GM12873 (cell line): Measurements from ENCODE around the gene TAF10.

Source experiments
- TF ChIP-seq, protein P1 (sequence below): IDR thresholded peaks from 2 replicates; pipeline ENCODE4 v1.5.1; 2012; ENCODE audit warnings: low read depth, mild to moderate bottlenecking, moderate library complexity, low read length, control low read depth; ENCODE audit not compliant: insufficient read depth; ENCODE audit errors: missing control alignments

Gene TAF10

DNA sequence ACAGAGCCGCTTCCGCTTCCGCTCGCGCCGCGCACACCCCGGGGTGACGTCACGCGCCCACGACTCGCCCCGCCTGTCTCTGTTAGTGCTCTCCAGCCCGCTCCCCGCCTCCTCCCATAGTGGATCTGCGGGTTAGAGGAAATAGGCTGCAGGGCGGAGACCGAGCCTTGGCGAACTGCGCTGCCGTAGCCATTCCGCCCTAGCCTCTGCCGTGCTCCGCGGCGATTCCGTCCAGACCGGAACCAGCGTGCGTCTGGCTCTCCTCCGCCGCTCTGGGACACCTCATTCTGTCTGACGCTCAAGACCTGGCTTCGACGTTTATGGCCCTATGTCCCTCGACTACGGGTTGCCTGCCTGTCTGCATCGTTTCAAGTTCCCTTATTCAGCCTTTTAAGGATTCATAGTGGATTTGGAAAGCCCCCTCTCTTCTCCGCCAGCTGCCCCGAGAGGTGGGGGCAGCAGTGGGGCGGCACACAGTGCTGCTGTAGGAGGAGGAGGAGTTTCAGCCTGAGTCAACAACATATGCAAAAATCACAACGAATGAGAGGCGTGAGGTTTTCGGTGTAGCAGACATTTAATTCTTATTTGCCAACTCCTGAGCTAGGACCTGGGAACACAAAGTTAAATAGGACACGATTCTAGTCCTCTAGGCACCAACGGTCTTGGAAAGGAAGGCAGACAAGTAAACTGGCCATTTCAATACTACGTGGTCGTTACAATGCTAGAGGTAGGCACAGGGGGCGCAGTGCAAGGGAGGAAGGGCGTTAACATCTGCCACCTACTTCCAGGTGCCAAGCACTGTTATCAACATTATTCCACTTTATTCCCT is at the start of gene TAF10:
Gene TAF10, minus strand, starts transcription at position 4 of the 829 bp plus-strand sequence. CDS start 27 bp downstream, outside the sequence.
- TF ChIP-seq, protein P1, sequence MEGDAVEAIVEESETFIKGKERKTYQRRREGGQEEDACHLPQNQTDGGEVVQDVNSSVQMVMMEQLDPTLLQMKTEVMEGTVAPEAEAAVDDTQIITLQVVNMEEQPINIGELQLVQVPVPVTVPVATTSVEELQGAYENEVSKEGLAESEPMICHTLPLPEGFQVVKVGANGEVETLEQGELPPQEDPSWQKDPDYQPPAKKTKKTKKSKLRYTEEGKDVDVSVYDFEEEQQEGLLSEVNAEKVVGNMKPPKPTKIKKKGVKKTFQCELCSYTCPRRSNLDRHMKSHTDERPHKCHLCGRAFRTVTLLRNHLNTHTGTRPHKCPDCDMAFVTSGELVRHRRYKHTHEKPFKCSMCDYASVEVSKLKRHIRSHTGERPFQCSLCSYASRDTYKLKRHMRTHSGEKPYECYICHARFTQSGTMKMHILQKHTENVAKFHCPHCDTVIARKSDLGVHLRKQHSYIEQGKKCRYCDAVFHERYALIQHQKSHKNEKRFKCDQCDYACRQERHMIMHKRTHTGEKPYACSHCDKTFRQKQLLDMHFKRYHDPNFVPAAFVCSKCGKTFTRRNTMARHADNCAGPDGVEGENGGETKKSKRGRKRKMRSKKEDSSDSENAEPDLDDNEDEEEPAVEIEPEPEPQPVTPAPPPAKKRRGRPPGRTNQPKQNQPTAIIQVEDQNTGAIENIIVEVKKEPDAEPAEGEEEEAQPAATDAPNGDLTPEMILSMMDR, result peak; percentile 69

DNA sequence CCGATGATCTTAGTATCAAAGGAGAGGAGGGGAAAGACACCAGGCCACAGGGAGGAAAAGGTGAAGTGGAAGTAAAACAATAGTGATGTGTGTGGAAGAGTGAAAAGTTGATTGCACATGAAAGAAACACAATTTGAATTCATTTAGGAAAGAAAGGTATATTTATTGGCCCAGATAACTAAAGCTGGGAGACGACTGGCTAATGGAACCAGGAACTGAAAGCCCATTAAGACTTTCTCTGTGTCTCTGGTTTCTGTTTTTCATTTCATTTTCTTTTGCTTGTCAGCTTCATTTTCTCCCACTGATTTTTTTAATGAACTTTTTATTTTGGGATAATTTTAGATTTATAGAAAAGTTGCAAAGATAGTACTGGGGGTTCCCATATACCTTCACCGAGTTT is 48.7 kb upstream of the TAF10 start:
- TF ChIP-seq, protein P1, result no peak

DNA sequence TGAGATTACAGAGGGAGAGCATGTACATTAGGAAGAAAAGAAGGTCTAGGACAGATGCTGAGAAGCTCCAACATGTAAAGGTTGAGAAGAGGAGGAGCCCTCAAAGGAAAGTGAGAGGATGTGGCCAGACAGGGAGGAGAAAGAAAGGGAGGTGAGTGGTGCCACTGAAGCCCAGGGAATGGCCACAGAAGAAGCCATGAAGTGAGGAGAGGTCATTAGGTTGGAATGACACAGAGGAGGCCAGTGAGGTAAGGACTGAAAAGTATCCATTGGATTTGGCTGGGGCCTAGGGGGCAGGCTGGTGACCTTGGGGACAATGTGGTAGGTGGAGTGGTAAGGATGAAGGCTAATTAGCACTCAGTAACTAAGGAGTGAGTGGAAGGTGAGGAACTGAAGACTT is 46.6 kb upstream of the TAF10 start:
- TF ChIP-seq, protein P1, result no peak

DNA sequence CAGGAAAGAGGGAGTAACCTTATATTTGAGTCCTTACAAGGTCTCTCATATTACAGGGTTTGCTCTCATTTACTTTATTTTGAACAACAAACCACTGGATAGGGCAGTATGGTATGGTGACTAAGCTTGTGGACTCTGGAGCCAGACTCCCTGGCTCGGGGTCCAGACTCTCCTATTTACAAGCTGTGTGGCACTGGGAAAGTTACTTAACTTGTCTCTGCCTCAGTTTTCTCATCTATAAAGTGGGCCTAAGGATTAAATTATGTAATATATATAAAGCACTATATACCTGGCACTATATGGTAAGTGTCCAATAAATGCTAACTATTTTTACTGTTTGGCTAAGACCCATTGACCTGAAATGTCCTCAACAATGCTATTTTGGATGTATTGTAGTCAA is 45.3 kb upstream of the TAF10 start:
- TF ChIP-seq, protein P1, result no peak

DNA sequence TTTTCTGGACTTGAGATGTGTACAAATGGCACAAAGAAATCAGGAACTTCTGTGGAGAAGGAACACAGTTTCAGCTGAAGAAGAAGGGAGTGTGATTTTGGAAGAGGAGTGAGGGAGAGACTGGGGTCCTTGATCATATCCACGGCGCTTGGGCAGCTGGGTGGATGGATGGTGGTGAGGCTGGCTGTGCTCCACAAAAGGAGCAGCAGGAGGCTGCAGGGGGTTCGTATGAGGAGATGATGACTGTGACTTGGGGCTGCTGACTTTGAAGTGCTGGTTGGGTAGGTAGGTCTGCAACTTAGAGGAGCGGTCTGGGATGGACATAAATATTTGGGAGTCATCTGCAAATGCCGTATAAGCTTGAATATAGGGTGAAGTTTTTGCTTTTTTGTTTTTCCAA is 44.9 kb upstream of the TAF10 start:
- TF ChIP-seq, protein P1, result no peak

DNA sequence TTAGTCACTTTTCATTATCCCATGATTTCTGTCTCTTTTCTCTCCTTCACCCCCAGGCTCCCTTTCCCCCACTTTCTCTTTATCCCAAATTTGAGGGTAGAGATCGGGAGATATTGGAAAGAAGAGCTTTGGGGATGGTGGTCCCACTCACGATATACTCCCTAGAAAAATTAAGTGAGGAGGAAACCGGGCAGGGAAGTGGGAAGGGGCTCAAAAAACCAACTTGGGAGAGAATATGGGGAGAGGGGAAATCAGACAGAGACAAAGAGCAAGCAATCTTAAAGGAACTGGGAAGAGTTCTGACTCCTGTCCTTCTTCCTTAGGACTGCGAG is 44.5 kb upstream of the TAF10 start:
- TF ChIP-seq, protein P1, result no peak

DNA sequence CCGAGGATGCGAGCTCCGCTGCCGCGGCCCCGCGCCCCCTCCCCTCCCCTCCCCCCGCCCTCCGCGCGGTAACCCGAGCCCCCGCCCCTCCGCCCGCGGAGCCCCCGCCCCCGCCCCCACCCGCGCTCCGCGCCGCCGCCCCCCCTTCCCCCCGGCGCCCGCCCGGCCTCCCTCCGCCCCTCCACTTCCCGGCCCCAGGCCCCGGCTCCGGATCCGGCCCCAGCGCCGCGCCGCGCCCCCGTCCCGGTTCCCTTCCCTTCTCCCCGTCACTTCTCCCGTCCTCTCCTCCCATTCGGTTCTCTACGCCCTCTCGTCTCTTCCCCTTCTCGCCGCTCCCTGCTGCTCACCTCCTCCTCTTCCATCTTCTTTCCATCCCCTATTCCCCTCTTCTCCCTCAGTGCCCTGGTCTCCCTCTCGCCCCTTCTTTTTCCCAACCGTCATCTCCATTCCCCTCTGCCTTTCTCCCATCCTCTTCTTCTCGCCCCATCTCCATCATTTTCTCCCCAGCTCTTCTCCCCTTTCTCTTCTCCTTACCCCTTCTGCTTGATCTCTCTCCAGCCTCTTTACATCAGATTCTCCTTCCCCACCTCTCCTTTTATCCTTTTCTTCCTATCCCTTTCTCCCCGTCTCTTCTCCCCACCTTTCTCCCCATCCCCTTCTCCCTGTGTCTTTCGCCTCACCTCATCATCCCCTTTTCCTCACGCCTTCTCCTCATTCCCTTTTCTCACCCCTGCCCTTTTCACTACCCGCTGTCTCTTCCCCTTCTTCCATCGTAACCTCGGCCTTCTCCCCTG is 44.0 kb upstream of the TAF10 start, which contains the start of gene DCHS1:
Gene DCHS1, minus strand, starts transcription at position 20 of the 794 bp plus-strand sequence. CDS start 14,196 bp downstream, outside the sequence.
- TF ChIP-seq, protein P1, result no peak
